HEK293 (cell line): Measurements from ENCODE around the gene LASP1.

ENCODE experiments used
- CTCF ChIA-PET: fragments of 350-600 bp; formaldehyde crosslinking; extraction: SDS; loops from one replicate; lab custom pipeline; 2021; ENCODE audit warnings: antibody characterized with exemption; lab: Yijun Ruan, JAX
- POLR2A ChIA-PET: fragments of 300-600 bp; formaldehyde crosslinking; extraction: SDS; loops from one replicate; lab custom pipeline; 2020; ENCODE audit warnings: antibody characterized with exemption, inconsistent platforms; lab: Yijun Ruan, JAX
- H3K27ac ChIP-seq: fragments of 200-500 bp; sonication (Bioruptor generic); 2 replicates; pipeline ENCODE4 v1.5.1; 2014; ENCODE audit warnings: low read depth, low read length, control low read depth, inconsistent platforms; ENCODE audit errors: extremely low read depth
- H3K36me3 ChIP-seq, 2 experiments: fragments of 200-500 bp in 1 of 2; sonication (Bioruptor generic) in 1 of 2; 1 replicate in 1 of 2; 2 replicates in 1 of 2; pipeline ENCODE4 v1.5.1; 2014 to 2017; ENCODE audit warnings: inconsistent platforms in 2 of 2, low read length in 2 of 2; ENCODE audit not compliant: control insufficient read depth in 2 of 2, insufficient read depth in 1 of 2
- H3K4me1 ChIP-seq: fragments of 200-500 bp; sonication (Bioruptor generic); 2 replicates; pipeline ENCODE4 v1.5.1; 2014; ENCODE audit warnings: mild to moderate bottlenecking, low read length, inconsistent platforms; ENCODE audit not compliant: control insufficient read depth, insufficient read depth
- H3K4me3 ChIP-seq: 2 replicates; pipeline ENCODE4 v1.5.1; 2011; ENCODE audit warnings: low read depth, mild to moderate bottlenecking, control low read depth, low read length, moderate library complexity
- H3K9me3 ChIP-seq: fragments of 200-500 bp; sonication (Bioruptor generic); 2 replicates; pipeline ENCODE4 v1.5.1; 2014; ENCODE audit warnings: low read depth, low read length, inconsistent platforms; ENCODE audit not compliant: control insufficient read depth, insufficient read depth
- EGR2 ChIP-seq: fragments of 450-650 bp; formaldehyde crosslinking; IDR thresholded peaks from 2 replicates; pipeline ENCODE4 v1.5.1; 2016; ENCODE audit warnings: low read depth, missing biosample characterization, missing genetic modification characterization
- GLI4 ChIP-seq: fragments of 450-650 bp; formaldehyde crosslinking; IDR thresholded peaks from 2 replicates; pipeline ENCODE4 v1.5.1; 2016; ENCODE audit warnings: missing biosample characterization, missing genetic modification characterization
- GLIS1 ChIP-seq: fragments of 450-650 bp; formaldehyde crosslinking; IDR thresholded peaks from 2 replicates; pipeline ENCODE4 v1.5.1; 2016; ENCODE audit warnings: missing biosample characterization, missing genetic modification characterization
- IKZF3 ChIP-seq: fragments of 450-650 bp; IDR thresholded peaks from 2 replicates; pipeline ENCODE4 v1.5.0; 2018; ENCODE audit warnings: missing biosample characterization, mild to moderate bottlenecking, missing genetic modification characterization, moderate library complexity
- KLF17 ChIP-seq: fragments of 450-650 bp; formaldehyde crosslinking; IDR thresholded peaks from 2 replicates; pipeline ENCODE4 v1.5.1; 2016; ENCODE audit warnings: missing biosample characterization, missing genetic modification characterization
- KLF7 ChIP-seq: fragments of 450-650 bp; formaldehyde crosslinking; IDR thresholded peaks from 2 replicates; pipeline ENCODE4 v1.5.1; 2016; ENCODE audit warnings: missing biosample characterization, missing genetic modification characterization, borderline replicate concordance
- PATZ1 ChIP-seq: fragments of 450-650 bp; formaldehyde crosslinking; IDR thresholded peaks from 2 replicates; pipeline ENCODE4 v1.5.1; 2016; ENCODE audit warnings: missing biosample characterization, missing genetic modification characterization
- REST ChIP-seq: fragments of 450-650 bp; formaldehyde crosslinking; IDR thresholded peaks from 2 replicates; pipeline ENCODE4 v1.5.1; 2016; ENCODE audit warnings: missing biosample characterization, missing genetic modification characterization
- SCRT2 ChIP-seq: fragments of 450-650 bp; formaldehyde crosslinking; IDR thresholded peaks from 2 replicates; pipeline ENCODE4 v1.5.1; 2016; ENCODE audit warnings: missing biosample characterization, missing genetic modification characterization
- ZBTB17 ChIP-seq: fragments of 450-650 bp; formaldehyde crosslinking; IDR thresholded peaks from 2 replicates; pipeline ENCODE4 v1.5.1; 2016; ENCODE audit warnings: missing biosample characterization, missing genetic modification characterization
- ZBTB49 ChIP-seq: fragments of 450-650 bp; formaldehyde crosslinking; IDR thresholded peaks from 2 replicates; pipeline ENCODE4 v1.5.1; 2016; ENCODE audit warnings: missing biosample characterization, missing genetic modification characterization, low read depth
- ZFP37 ChIP-seq: fragments of 450-650 bp; formaldehyde crosslinking; IDR thresholded peaks from 2 replicates; pipeline ENCODE4 v1.5.1; 2016; ENCODE audit warnings: missing biosample characterization, missing genetic modification characterization
- ZIC2 ChIP-seq: fragments of 450-650 bp; formaldehyde crosslinking; IDR thresholded peaks from 2 replicates; pipeline ENCODE4 v1.5.1; 2016; ENCODE audit warnings: missing biosample characterization, missing genetic modification characterization
- ZNF274 ChIP-seq, 2 experiments: fragments of 200-500 bp in 1 of 2; fragments of 450-650 bp in 1 of 2; sonication (Bioruptor generic) in 1 of 2; formaldehyde crosslinking in 1 of 2; IDR thresholded peaks; 2 replicates each; pipeline versions ENCODE4 v1.5.1 to v1.6.1; 2014 to 2016; ENCODE audit warnings: borderline replicate concordance in 1 of 2, inconsistent platforms in 1 of 2, low read length in 1 of 2, missing biosample characterization in 1 of 2, missing genetic modification characterization in 1 of 2
- ZNF335 ChIP-seq: fragments of 450-650 bp; formaldehyde crosslinking; conservative IDR thresholded peaks from 2 replicates; pipeline ENCODE4 v1.5.1; 2016; ENCODE audit warnings: missing biosample characterization, missing genetic modification characterization
- ZNF341 ChIP-seq: fragments of 450-650 bp; formaldehyde crosslinking; IDR thresholded peaks from 2 replicates; pipeline ENCODE4; 2016; ENCODE audit warnings: low read depth, missing biosample characterization, missing genetic modification characterization
- ZNF416 ChIP-seq: fragments of 450-650 bp; formaldehyde crosslinking; IDR thresholded peaks from 2 replicates; pipeline ENCODE4 v1.5.1; 2016; ENCODE audit warnings: missing biosample characterization, missing genetic modification characterization
- ZNF433 ChIP-seq: fragments of 450-650 bp; formaldehyde crosslinking; IDR thresholded peaks from 2 replicates; pipeline ENCODE4 v1.5.1; 2016; ENCODE audit warnings: missing biosample characterization, missing genetic modification characterization, low read depth
- ZNF473 ChIP-seq: fragments of 450-650 bp; formaldehyde crosslinking; IDR thresholded peaks from 2 replicates; pipeline ENCODE4 v1.5.1; 2017; ENCODE audit warnings: missing biosample characterization, missing genetic modification characterization
- ZNF600 ChIP-seq: fragments of 450-650 bp; formaldehyde crosslinking; IDR thresholded peaks from 2 replicates; pipeline ENCODE4 v1.5.1; 2016; ENCODE audit warnings: missing biosample characterization, missing genetic modification characterization
- ZNF626 ChIP-seq: fragments of 450-650 bp; sonication (Bioruptor Pico); formaldehyde crosslinking; IDR thresholded peaks from 2 replicates; pipeline ENCODE4 v1.5.1; 2018; ENCODE audit warnings: missing biosample characterization, missing genetic modification characterization, inconsistent platforms
- ZNF629 ChIP-seq: fragments of 450-650 bp; formaldehyde crosslinking; IDR thresholded peaks from 2 replicates; pipeline ENCODE4 v1.5.1; 2017; ENCODE audit warnings: missing biosample characterization, missing genetic modification characterization
- ZNF654 ChIP-seq: fragments of 450-650 bp; formaldehyde crosslinking; IDR thresholded peaks from 2 replicates; pipeline ENCODE4 v1.5.1; 2016; ENCODE audit warnings: low read depth, missing biosample characterization, missing genetic modification characterization
- ZNF658 ChIP-seq: fragments of 450-650 bp; formaldehyde crosslinking; IDR thresholded peaks from 2 replicates; pipeline ENCODE4; 2016; ENCODE audit warnings: missing biosample characterization, missing genetic modification characterization
- ZNF843 ChIP-seq: fragments of 450-650 bp; formaldehyde crosslinking; IDR thresholded peaks from 2 replicates; pipeline ENCODE4 v1.5.1; 2016; ENCODE audit warnings: missing biosample characterization, missing genetic modification characterization
- ZSCAN4 ChIP-seq: fragments of 450-650 bp; formaldehyde crosslinking; IDR thresholded peaks from 2 replicates; pipeline ENCODE4 v1.5.1; 2017; ENCODE audit warnings: missing biosample characterization, missing genetic modification characterization

LASP1 gene

GRCh38 chr17:38864636-38865398 lies 5.0 kb upstream of the LASP1 start:
- CTCF ChIA-PET = interaction anchor here (0.7 kb wide), 1 partner anchor 1309 kb away, joined by 5 read pairs; no protein-coding TSS in a partner anchor
- no peaks in the 10 kb centered on the region for H3K9me3 ChIP-seq
- POLR2A ChIA-PET = interaction anchor here (1.0 to 1.6 kb wide), 2 partner anchors 11 to 19 kb away, joined by 3 to 7 read pairs; partner anchors contain the start of gene RPL23
- no peaks in the 10 kb centered on the region for H3K36me3 ChIP-seq
- no peaks in the 10 kb centered on the region for H3K4me1 ChIP-seq
- no peak overlapping the region for H3K4me3 ChIP-seq
- H3K27ac ChIP-seq = no peak overlapping the region
- TF ChIP-seq ZNF341 (tag by site-specific recombination) (no peak), KLF17 (tag by site-specific recombination) (no peak), PATZ1 (tag by site-specific recombination) (no peak), ZNF600 (tag by site-specific recombination) (no peak), ZNF433 (tag by site-specific recombination) (no peak), ZNF274 (IDR thresholded peaks at IDR 0.05; ENCODE audit: low read length) (no peak), ZNF274 (tag by site-specific recombination; IDR thresholded peaks at IDR 0.05; ENCODE audit: borderline replicate concordance) (no peak), GLI4 (no peak), ZNF658 (no peak), ZNF416 (tag by site-specific recombination) (no peak), ZBTB49 (no peak), ZIC2 (tag by site-specific recombination) (no peak), ZNF626 (no peak), ZNF335 (tag by site-specific recombination) (no peak), ZBTB17 (peak; percentile 75), ZNF473 (tag by site-specific recombination) (no peak), ZNF629 (tag by site-specific recombination) (no peak), IKZF3 (tag by site-specific recombination) (0 out of 2 replicates have a peak, but pooled peaks have one; percentile 42), SCRT2 (no peak), EGR2 (tag by site-specific recombination) (no peak), ZNF843 (no peak), ZNF654 (tag by site-specific recombination) (peak; percentile 36), ZFP37 (tag by site-specific recombination) (no peak), GLIS1 (no peak), ZSCAN4 (tag by site-specific recombination) (no peak), REST (no peak), KLF7 (tag by site-specific recombination) (no peak)
